ENCODE results near the gene ITM2A. TPM values are rescaled to one million over a fixed set of nuclear protein-coding genes. Genes with fewer than 3 reads are reported as not detected.

Gene ITM2A
- polyA plus RNA-seq, 2 of the 4 experiments (the other 2 are of a cell fraction), result 0.13 to 0.68 TPM

GRCh38 chrX:79330022-79330421 is 37.1 kb downstream of the ITM2A start:
- ATAC-seq (no peak), FAIRE-seq (no peak), DNase-seq (ENCODE audit: low read depth in 1 of 2, low spot score in 1 of 2) (no peak)
- ChIA-PET CTCF (no interaction called here), POLR2A (no interaction called here)
- TF ChIP-seq CTCF (IDR thresholded peaks at IDR 0.05), result no peak
- no peak for TF ChIP-seq SREBF2 (IDR thresholded peaks at IDR 0.05)
- TF ChIP-seq FOXS1 (CRISPR knock-in tag; IDR thresholded peaks at IDR 0.05), result no peak
- TF ChIP-seq HES2 (IDR thresholded peaks at IDR 0.05), result no peak
- no peak for TF ChIP-seq CBX8 (IDR thresholded peaks at IDR 0.05)
- H3K27ac ChIP-seq, result no peak overlapping the region
- no peaks in the 10 kb centered on the region for H3K4me1 ChIP-seq
- H3K9me3 ChIP-seq, result no peaks in the 10 kb centered on the region
- 4% methylated on average over 4 of the region's 4 CpGs for WGBS (ENCODE audit: missing lambda C conversion rate)
- no peak overlapping the region for H3K4me2 ChIP-seq
- no peak overlapping the region for H3K4me3 ChIP-seq

GRCh38 chrX:79325263-79325958 is 41.7 kb downstream of the ITM2A start:
- no peak for FAIRE-seq
- 6% methylated on average over 4 of the region's 8 CpGs for WGBS (ENCODE audit: missing lambda C conversion rate)
- POLR2A ChIA-PET, result no interaction called here

More at GRCh38 chrX:79325263-79325958, 41.7 kb downstream of the ITM2A start:
- no peaks in the 10 kb centered on the region for H3K4me1 ChIP-seq
- no peaks in the 10 kb centered on the region for H3K9me3 ChIP-seq
- no peak overlapping the region for H3K27ac ChIP-seq
- no peak for DNase-seq (ENCODE audit: low read depth in 1 of 2, low spot score in 1 of 2)
- no peak for TF ChIP-seq RCOR1 (IDR thresholded peaks at IDR 0.05; ENCODE audit: low read depth, low read length)
- TF ChIP-seq POLR2A (IDR thresholded peaks at IDR 0.05; ENCODE audit: low read length), result no peak
- no peak for TF ChIP-seq CBX2 (IDR thresholded peaks at IDR 0.05; ENCODE audit: borderline replicate concordance, low read depth)
- TF ChIP-seq FOSB (CRISPR knock-in tag; IDR thresholded peaks at IDR 0.05), result no peak
- TF ChIP-seq EP300 (IDR thresholded peaks at IDR 0.05), result no peak
- H3K4me3 ChIP-seq, result no peak overlapping the region
- H3K4me2 ChIP-seq, result no peak overlapping the region
- no peak for ATAC-seq
- CTCF ChIA-PET, result no interaction called here

Other genes starting within 250 kb of the ITM2A start
- gene GPR174, start 222.6 kb downstream of the ITM2A start, polyA plus RNA-seq (2011; rRNA removed), result not detected in 2 replicates
- not detected in 3 replicates for gene GPR174, start 222.6 kb downstream of the ITM2A start, polyA plus RNA-seq (2017; fragmentation: RNase III; extraction: RNeasy Plus Mini Kit Qiagen cat#74134 plus additional on column Dnase treatment)

Measured in A549 (cell line).